Epithelial cell of proximal tubule (primary cell): ENCODE data around the gene BBS9. TPM values are rescaled to one million over a fixed set of nuclear protein-coding genes. Genes with fewer than 3 reads are reported as not detected.
"Not testable (repeated sequence)": the region's sequence is repeated elsewhere in the genome, so short reads cannot be mapped to it uniquely, and the experiment has no call there.

Experiments used
- DNase-seq: peaks from one replicate; pipeline ENCODE4 v3.0.0-alpha.2; 2011; ENCODE audit warnings: low read depth
- H3K4me3 ChIP-seq: 2 replicates; pipeline ENCODE4 v1.5.1; 2011; ENCODE audit warnings: low read depth, mild to moderate bottlenecking, low read length
- total RNA-seq: library from RNA; depleted of rRNA; stranded (reverse); fragments of >200 nt; gene quantifications from 2 replicates; pipeline ENCODE4 v1.2.3, GENCODE V29; 2015
- TF ChIP-seq, protein P1 (sequence below): conservative IDR thresholded peaks from 2 replicates; pipeline ENCODE4 v1.5.1; 2012; ENCODE audit warnings: low read depth, mild to moderate bottlenecking, low read length

Gene BBS9
- total RNA-seq, 1 donor from 2014 or later: 4.4 TPM

DNA sequence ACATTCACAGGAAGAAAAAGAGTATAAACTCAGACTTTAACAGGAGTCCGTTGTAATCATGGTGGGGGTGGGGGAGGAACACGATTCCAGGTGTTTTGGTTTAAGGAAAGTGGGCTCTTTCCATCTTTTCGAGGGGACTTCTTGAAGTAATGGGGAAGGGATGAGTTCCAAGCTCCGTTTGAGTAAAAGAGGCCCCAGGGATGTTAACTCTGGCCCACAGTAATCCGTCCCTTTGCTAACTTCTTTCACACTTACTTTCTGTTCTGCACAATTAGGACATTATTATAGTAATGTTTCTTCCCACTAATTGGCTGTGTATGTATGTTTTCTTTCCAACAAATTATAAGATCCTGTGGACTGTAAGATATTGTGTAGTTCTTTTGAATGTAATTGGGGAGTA is 374.4 kb downstream of the BBS9 start:
- H3K4me3 ChIP-seq: no peak overlapping the region
- no peak for DNase-seq
- TF ChIP-seq, protein P1, sequence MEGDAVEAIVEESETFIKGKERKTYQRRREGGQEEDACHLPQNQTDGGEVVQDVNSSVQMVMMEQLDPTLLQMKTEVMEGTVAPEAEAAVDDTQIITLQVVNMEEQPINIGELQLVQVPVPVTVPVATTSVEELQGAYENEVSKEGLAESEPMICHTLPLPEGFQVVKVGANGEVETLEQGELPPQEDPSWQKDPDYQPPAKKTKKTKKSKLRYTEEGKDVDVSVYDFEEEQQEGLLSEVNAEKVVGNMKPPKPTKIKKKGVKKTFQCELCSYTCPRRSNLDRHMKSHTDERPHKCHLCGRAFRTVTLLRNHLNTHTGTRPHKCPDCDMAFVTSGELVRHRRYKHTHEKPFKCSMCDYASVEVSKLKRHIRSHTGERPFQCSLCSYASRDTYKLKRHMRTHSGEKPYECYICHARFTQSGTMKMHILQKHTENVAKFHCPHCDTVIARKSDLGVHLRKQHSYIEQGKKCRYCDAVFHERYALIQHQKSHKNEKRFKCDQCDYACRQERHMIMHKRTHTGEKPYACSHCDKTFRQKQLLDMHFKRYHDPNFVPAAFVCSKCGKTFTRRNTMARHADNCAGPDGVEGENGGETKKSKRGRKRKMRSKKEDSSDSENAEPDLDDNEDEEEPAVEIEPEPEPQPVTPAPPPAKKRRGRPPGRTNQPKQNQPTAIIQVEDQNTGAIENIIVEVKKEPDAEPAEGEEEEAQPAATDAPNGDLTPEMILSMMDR: no peak

DNA sequence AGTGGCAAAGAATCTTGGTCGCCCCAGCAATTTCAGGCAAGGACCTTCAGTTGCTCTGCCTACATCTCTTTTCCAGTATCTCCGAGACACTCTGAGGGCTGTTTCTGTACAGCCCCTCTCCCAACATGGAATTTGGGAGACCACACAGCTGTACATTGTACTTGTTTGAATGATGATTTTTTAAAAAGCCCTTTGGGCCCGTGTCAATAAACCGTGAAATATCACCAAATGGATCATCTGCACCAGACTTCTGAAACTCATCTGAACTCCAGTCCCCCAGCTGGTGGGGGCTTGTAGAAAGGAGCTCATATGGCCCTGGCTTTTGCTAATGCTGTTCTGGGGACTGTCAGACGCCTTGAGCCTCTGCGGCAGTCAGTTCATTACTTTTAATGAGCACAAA is 374.9 kb downstream of the BBS9 start:
- TF ChIP-seq, protein P1: no peak
- no peak for DNase-seq
- no peak overlapping the region for H3K4me3 ChIP-seq

DNA sequence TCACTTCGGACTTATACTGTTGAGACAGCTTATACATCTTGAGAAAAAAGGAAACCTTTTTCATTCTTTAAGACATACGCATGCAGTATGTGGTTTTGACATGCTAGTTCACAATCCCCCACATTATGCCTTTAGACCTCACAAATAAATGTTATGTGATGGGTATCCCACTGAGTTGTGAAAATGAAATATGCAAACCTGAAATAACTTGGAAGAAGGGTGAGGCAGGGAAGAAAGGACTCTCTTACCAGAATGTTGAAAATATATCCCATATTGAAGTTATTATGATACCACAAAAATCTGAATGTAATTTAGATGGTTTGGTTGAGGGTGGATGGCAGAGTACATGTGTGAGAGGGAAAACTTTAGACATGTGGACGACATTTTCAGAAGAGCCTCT is 379.8 kb downstream of the BBS9 start:
- no peak overlapping the region for H3K4me3 ChIP-seq
- DNase-seq: no peak
- TF ChIP-seq, protein P1: no peak

DNA sequence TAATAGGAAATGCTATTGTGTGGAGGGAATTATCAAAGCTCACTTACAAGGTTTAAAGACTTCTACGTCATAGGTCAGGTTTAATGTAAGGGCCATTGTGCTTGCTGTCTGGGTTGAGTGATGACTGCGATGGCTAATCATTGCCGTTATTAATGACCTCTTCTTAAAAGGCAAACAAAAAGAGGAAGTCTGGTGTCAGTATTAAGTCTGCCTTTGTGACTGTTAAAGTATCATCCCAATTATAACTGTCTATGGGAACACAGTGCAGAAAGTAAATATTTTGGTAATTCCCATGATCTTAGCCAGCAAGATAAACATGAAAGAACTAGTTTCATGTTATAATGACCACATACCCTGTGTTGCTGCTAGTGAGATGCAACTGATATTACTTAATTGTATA is 382.4 kb downstream of the BBS9 start:
- DNase-seq: no peak
- no peak overlapping the region for H3K4me3 ChIP-seq
- TF ChIP-seq, protein P1: no peak

DNA sequence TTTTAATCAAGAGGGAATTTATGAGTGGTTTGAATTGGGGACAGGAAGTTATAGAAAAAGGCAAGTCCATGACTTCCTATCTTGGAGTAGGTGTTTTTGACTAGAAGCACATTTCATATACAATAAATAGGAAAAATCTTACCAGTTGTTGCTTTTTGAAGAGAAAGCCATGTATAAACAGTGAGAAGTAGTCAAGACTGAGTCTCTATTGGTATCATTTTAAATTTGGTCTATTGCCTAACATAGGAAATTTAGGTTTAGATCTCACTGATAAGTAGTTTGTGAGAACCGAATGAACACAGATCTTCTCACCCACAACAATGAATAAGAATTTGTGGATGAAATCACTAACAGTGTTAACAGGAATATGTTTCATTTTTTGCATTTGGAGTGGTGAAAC is 387.2 kb downstream of the BBS9 start:
- TF ChIP-seq, protein P1: no peak
- DNase-seq: no peak
- no peak overlapping the region for H3K4me3 ChIP-seq

DNA sequence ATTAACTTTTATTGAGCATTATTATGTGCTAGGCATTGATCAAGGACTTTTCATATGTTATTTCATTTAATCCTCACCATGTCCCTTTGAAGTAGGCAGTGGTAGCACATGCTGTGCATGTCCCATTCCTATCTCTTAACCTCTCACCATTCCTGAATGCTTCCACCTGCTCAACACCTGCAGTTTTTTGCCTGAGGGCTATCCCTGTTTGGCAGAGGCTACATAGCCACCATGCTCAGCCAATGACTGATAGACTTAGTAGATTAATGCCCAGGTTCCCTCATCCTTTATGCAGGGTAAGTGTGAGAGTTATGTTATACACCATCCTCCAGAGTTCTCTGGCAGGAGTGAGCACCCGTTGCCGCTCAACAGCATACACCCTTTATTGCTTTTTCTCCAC is 387.8 kb downstream of the BBS9 start:
- H3K4me3 ChIP-seq: no peak overlapping the region
- TF ChIP-seq, protein P1: no peak
- DNase-seq: no peak

DNA sequence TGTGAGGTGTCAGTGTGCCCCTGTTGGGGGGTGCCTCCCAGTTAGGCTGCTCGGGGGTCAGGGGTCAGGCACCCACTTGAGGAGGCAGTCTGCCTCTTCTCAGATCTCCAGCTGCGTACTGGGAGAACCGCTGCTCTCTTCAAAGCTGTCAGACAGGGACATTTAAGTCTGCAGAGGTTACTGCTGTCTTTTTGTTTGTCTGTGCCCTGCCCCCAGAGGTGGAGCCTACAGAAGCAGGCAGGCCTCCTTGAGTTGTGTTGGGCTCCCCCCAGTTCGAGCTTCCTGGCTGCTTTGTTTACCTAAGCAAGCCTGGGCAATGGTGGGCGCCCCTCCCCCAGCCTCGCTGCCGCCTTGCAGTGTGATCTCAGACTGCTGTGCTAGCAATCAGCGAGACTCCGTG is 397.6 kb downstream of the BBS9 start:
- DNase-seq, H3K4me3 ChIP-seq: not testable (repeated sequence)

DNA sequence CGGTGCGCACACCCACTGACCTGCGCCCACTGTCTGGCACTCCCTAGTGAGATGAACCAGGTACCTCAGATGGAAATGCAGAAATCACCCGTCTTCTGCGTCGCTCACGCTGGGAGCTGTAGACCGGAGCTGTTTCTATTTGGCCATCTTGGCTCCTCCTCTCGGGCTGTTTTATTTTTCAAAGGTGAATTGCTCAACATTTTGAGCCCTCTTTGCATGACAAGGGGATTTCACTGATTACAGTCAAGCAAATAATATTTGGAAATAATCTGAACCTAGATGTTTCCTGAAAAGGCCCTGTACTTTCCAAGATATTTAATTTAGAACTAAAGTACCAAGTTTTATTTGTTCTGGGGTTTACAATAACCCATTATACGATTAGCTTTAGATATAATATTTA is 398.2 kb downstream of the BBS9 start:
- H3K4me3 ChIP-seq, DNase-seq: not testable (repeated sequence)
